HEK293 (cell line): ENCODE data around the gene SLC6A11.

Experiments used
- CTCF ChIA-PET: fragments of 350-600 bp; formaldehyde crosslinking; extraction: SDS; loops from one replicate; lab custom pipeline; 2021; ENCODE audit warnings: antibody characterized with exemption; lab: Yijun Ruan, JAX
- POLR2A ChIA-PET: fragments of 300-600 bp; formaldehyde crosslinking; extraction: SDS; loops from one replicate; lab custom pipeline; 2020; ENCODE audit warnings: antibody characterized with exemption, inconsistent platforms; lab: Yijun Ruan, JAX
- H3K27ac ChIP-seq: fragments of 200-500 bp; sonication (Bioruptor generic); 2 replicates; pipeline ENCODE4 v1.5.1; 2014; ENCODE audit warnings: low read depth, low read length, control low read depth, inconsistent platforms; ENCODE audit errors: extremely low read depth
- H3K36me3 ChIP-seq, 2 experiments: fragments of 200-500 bp in 1 of 2; sonication (Bioruptor generic) in 1 of 2; 1 replicate in 1 of 2; 2 replicates in 1 of 2; pipeline ENCODE4 v1.5.1; 2014 to 2017; ENCODE audit warnings: inconsistent platforms in 2 of 2, low read length in 2 of 2; ENCODE audit not compliant: control insufficient read depth in 2 of 2, insufficient read depth in 1 of 2
- H3K4me1 ChIP-seq: fragments of 200-500 bp; sonication (Bioruptor generic); 2 replicates; pipeline ENCODE4 v1.5.1; 2014; ENCODE audit warnings: mild to moderate bottlenecking, low read length, inconsistent platforms; ENCODE audit not compliant: control insufficient read depth, insufficient read depth
- H3K4me3 ChIP-seq: 2 replicates; pipeline ENCODE4 v1.5.1; 2011; ENCODE audit warnings: low read depth, mild to moderate bottlenecking, control low read depth, low read length, moderate library complexity
- H3K9me3 ChIP-seq: fragments of 200-500 bp; sonication (Bioruptor generic); 2 replicates; pipeline ENCODE4 v1.5.1; 2014; ENCODE audit warnings: low read depth, low read length, inconsistent platforms; ENCODE audit not compliant: control insufficient read depth, insufficient read depth
- HIC1 ChIP-seq: fragments of 450-650 bp; formaldehyde crosslinking; IDR thresholded peaks from 2 replicates; pipeline ENCODE4 v1.5.1; 2016; ENCODE audit warnings: missing biosample characterization, missing genetic modification characterization
- MZF1 ChIP-seq: fragments of 450-650 bp; formaldehyde crosslinking; IDR thresholded peaks from 2 replicates; pipeline ENCODE4 v1.5.1; 2017; ENCODE audit warnings: missing biosample characterization, missing genetic modification characterization, borderline replicate concordance
- YY2 ChIP-seq: fragments of 450-650 bp; formaldehyde crosslinking; IDR thresholded peaks from 2 replicates; pipeline ENCODE4 v1.5.1; 2016; ENCODE audit warnings: missing biosample characterization, missing genetic modification characterization
- ZBTB11 ChIP-seq: fragments of 450-650 bp; formaldehyde crosslinking; conservative IDR thresholded peaks from 2 replicates; pipeline ENCODE4 v1.5.1; 2016; ENCODE audit warnings: low read depth, missing biosample characterization, missing genetic modification characterization
- ZBTB48 ChIP-seq: fragments of 450-650 bp; formaldehyde crosslinking; IDR thresholded peaks from 2 replicates; pipeline ENCODE4 v1.5.1; 2016; ENCODE audit warnings: missing biosample characterization, missing genetic modification characterization
- ZNF19 ChIP-seq: fragments of 450-650 bp; formaldehyde crosslinking; IDR thresholded peaks from 2 replicates; pipeline ENCODE4; 2016; ENCODE audit warnings: missing biosample characterization, missing genetic modification characterization, low read depth
- ZNF23 ChIP-seq: fragments of 450-650 bp; formaldehyde crosslinking; IDR thresholded peaks from 2 replicates; pipeline ENCODE4 v1.5.1; 2016; ENCODE audit warnings: missing biosample characterization, missing genetic modification characterization, borderline replicate concordance
- ZNF24 ChIP-seq: fragments of 450-650 bp; formaldehyde crosslinking; IDR thresholded peaks from 2 replicates; pipeline ENCODE4 v1.5.1; 2016; ENCODE audit warnings: missing biosample characterization, missing genetic modification characterization
- ZNF274 ChIP-seq, 2 experiments: fragments of 200-500 bp in 1 of 2; fragments of 450-650 bp in 1 of 2; sonication (Bioruptor generic) in 1 of 2; formaldehyde crosslinking in 1 of 2; IDR thresholded peaks; 2 replicates each; pipeline versions ENCODE4 v1.5.1 to v1.6.1; 2014 to 2016; ENCODE audit warnings: borderline replicate concordance in 1 of 2, inconsistent platforms in 1 of 2, low read length in 1 of 2, missing biosample characterization in 1 of 2, missing genetic modification characterization in 1 of 2
- ZNF362 ChIP-seq: fragments of 450-650 bp; formaldehyde crosslinking; IDR thresholded peaks from 2 replicates; pipeline ENCODE4 v1.5.1; 2016; ENCODE audit warnings: missing biosample characterization, missing genetic modification characterization
- ZNF423 ChIP-seq: fragments of 450-650 bp; formaldehyde crosslinking; IDR thresholded peaks from 2 replicates; pipeline ENCODE4 v1.5.1; 2016; ENCODE audit warnings: missing biosample characterization, missing genetic modification characterization
- ZNF426 ChIP-seq: fragments of 450-650 bp; formaldehyde crosslinking; IDR thresholded peaks from 2 replicates; pipeline ENCODE4 v1.5.1; 2017; ENCODE audit warnings: missing biosample characterization, missing genetic modification characterization, mild to moderate bottlenecking, inconsistent platforms, moderate library complexity
- ZNF555 ChIP-seq: fragments of 450-650 bp; formaldehyde crosslinking; conservative IDR thresholded peaks from 2 replicates; pipeline ENCODE4 v1.5.1; 2017; ENCODE audit warnings: missing biosample characterization, mild to moderate bottlenecking, missing genetic modification characterization, inconsistent platforms
- ZNF629 ChIP-seq: fragments of 450-650 bp; formaldehyde crosslinking; IDR thresholded peaks from 2 replicates; pipeline ENCODE4 v1.5.1; 2017; ENCODE audit warnings: missing biosample characterization, missing genetic modification characterization
- ZNF660 ChIP-seq: fragments of 450-650 bp; IDR thresholded peaks from 2 replicates; pipeline ENCODE4 v1.5.1; 2018; ENCODE audit warnings: missing biosample characterization, mild to moderate bottlenecking, missing genetic modification characterization
- ZNF701 ChIP-seq: fragments of 450-650 bp; formaldehyde crosslinking; IDR thresholded peaks from 2 replicates; pipeline ENCODE4 v1.5.1; 2016; ENCODE audit warnings: missing biosample characterization, missing genetic modification characterization
- ZNF704 ChIP-seq: fragments of 450-650 bp; formaldehyde crosslinking; IDR thresholded peaks from 2 replicates; pipeline ENCODE4 v1.5.1; 2016; ENCODE audit warnings: missing biosample characterization, missing genetic modification characterization
- ZSCAN23 ChIP-seq: fragments of 450-650 bp; formaldehyde crosslinking; IDR thresholded peaks from 2 replicates; pipeline ENCODE4 v1.5.1; 2016; ENCODE audit warnings: missing biosample characterization, missing genetic modification characterization
- TF ChIP-seq, protein P1 (sequence below): fragments of 450-650 bp; formaldehyde crosslinking; IDR thresholded peaks from 2 replicates; pipeline ENCODE4 v1.5.1; 2016; ENCODE audit warnings: missing biosample characterization, missing genetic modification characterization
- TF ChIP-seq, protein P2 (sequence below): fragments of 450-650 bp; formaldehyde crosslinking; IDR thresholded peaks from 2 replicates; pipeline ENCODE4 v1.5.1; 2016; ENCODE audit warnings: missing biosample characterization, missing genetic modification characterization

SLC6A11 gene

GRCh38 chr3:10915376-10915775 lies 99.3 kb downstream of the SLC6A11 start:
- Histone ChIP-seq H3K4me1 (no peaks in the 10 kb centered on the region), H3K9me3 (no peaks in the 10 kb centered on the region), H3K4me3 (no peak overlapping the region), H3K27ac (no peak overlapping the region), H3K36me3 (no peaks in the 10 kb centered on the region)
- POLR2A ChIA-PET: no interaction called here
- TF ChIP-seq ZBTB11 (tag by site-specific recombination) (no peak), ZNF629 (tag by site-specific recombination) (no peak), HIC1 (tag by site-specific recombination) (no peak), ZNF23 (tag by site-specific recombination) (no peak), ZNF274 (IDR thresholded peaks at IDR 0.05; ENCODE audit: low read length) (no peak), ZNF274 (tag by site-specific recombination; IDR thresholded peaks at IDR 0.05; ENCODE audit: borderline replicate concordance) (no peak), ZNF660 (tag by site-specific recombination) (no peak), ZSCAN23 (tag by site-specific recombination) (no peak), ZNF423 (tag by site-specific recombination) (no peak), ZNF426 (tag by site-specific recombination) (no peak), ZNF362 (tag by site-specific recombination) (no peak), ZNF24 (tag by site-specific recombination) (no peak), ZNF701 (no peak), ZNF19 (tag by site-specific recombination) (no peak), ZNF704 (tag by site-specific recombination) (no peak), ZNF555 (tag by site-specific recombination) (no peak), YY2 (tag by site-specific recombination) (no peak), ZBTB48 (tag by site-specific recombination) (no peak), MZF1 (tag by site-specific recombination) (no peak)
- TF ChIP-seq, protein P1, sequence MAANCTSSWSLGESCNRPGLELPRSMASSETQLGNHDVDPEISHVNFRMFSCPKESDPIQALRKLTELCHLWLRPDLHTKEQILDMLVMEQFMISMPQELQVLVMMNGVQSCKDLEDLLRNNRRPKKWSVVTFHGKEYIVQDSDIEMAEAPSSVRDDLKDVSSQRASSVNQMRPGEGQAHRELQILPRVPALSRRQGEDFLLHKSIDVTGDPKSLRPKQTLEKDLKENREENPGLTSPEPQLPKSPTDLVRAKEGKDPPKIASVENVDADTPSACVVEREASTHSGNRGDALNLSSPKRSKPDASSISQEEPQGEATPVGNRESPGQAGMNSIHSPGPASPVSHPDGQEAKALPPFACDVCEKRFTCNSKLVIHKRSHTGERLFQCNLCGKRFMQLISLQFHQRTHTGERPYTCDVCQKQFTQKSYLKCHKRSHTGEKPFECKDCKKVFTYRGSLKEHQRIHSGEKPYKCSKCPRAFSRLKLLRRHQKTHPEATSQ (tag by site-specific recombination): no peak
- TF ChIP-seq, protein P2, sequence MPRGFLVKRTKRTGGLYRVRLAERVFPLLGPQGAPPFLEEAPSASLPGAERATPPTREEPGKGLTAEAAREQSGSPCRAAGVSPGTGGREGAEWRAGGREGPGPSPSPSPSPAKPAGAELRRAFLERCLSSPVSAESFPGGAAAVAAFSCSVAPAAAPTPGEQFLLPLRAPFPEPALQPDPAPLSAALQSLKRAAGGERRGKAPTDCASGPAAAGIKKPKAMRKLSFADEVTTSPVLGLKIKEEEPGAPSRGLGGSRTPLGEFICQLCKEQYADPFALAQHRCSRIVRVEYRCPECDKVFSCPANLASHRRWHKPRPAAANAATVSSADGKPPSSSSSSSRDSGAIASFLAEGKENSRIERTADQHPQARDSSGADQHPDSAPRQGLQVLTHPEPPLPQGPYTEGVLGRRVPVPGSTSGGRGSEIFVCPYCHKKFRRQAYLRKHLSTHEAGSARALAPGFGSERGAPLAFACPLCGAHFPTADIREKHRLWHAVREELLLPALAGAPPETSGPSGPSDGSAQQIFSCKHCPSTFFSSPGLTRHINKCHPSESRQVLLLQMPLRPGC: no peak
- CTCF ChIA-PET: interaction anchor here (0.8 to 1.2 kb wide), 3 partner anchors 13 to 145 kb away, joined by 3 to 4 read pairs (median 3); no protein-coding TSS in a partner anchor
